ENCODE measurements around the gene MOB1B.
"Not testable (repeated sequence)": the region's sequence is repeated elsewhere in the genome, so short reads cannot be mapped to it uniquely, and the experiment has no call there.

Gene MOB1B

GRCh38 chr4:71032106-71032505 is 129.9 kb downstream of the MOB1B start:
- H4K8ac ChIP-seq (ENCODE audit: low read length); H3K27me3 ChIP-seq (ENCODE audit: control insufficient read depth in 1 of 2, insufficient read depth in 1 of 2, low read length in 2 of 2); H2AK5ac ChIP-seq (ENCODE audit: low read length, severe bottlenecking); H4K91ac ChIP-seq (ENCODE audit: low read length); H3K4me1 ChIP-seq (ENCODE audit: control insufficient read depth, insufficient read depth, low read depth, low read length); H3K9me3 ChIP-seq (ENCODE audit: control insufficient read depth, low read length); H3K4ac ChIP-seq (ENCODE audit: low read depth in 1 of 2, low read length in 2 of 2); H3K18ac ChIP-seq (ENCODE audit: low read depth in 1 of 2, low read length in 2 of 2); H3K27ac ChIP-seq (ENCODE audit: low read length, poor library complexity, severe bottlenecking); H2BK5ac ChIP-seq (ENCODE audit: low read depth, low read length, poor library complexity, severe bottlenecking); H3K23ac ChIP-seq (ENCODE audit: low read length in 2 of 2); H3K14ac ChIP-seq (ENCODE audit: low read length in 2 of 2); H2BK15ac ChIP-seq (ENCODE audit: low read depth, poor library complexity, severe bottlenecking); H3K4me3 ChIP-seq (ENCODE audit: insufficient read depth in 1 of 2, low read depth in 1 of 2, low read length in 2 of 2); H2BK120ac ChIP-seq (ENCODE audit: low read depth, low read length); H3K4me2 ChIP-seq (ENCODE audit: low read length, poor library complexity, severe bottlenecking); DNase-seq; H3K9ac ChIP-seq (ENCODE audit: low read length); H2BK12ac ChIP-seq (ENCODE audit: low read length in 2 of 2); H2AFZ ChIP-seq (ENCODE audit: low read depth, low read length); H3K79me1 ChIP-seq (replicated peaks; ENCODE audit: low read length, poor library complexity, severe bottlenecking): not testable (repeated sequence)
- peaks cover 10 to 18% of the 10 kb centered on the region in 2 experiments for H3K36me3 ChIP-seq (ENCODE audit: control insufficient read depth in 1 of 2, insufficient read depth in 2 of 2, low read depth in 1 of 2, low read length in 2 of 2)
- 85% methylated on average over 9 of the region's 10 CpGs for WGBS
